ENCODE data around the gene SOS2.

- TF ChIP-seq CTCF (conservative IDR thresholded peaks at IDR 0.05; ENCODE audit: low read length) = no peak
- no peak for TF ChIP-seq EZH2phosphoT487 (IDR thresholded peaks at IDR 0.05; ENCODE audit: borderline replicate concordance, low read depth, low read length)
Observed at GRCh38 chr14:50173891-50174290, 57.5 kb downstream of the SOS2 start.

All from OCI-LY7 (cell line).